CD4-positive, alpha-beta memory T cell (primary cell): Measurements from ENCODE around the gene MAP4. TPM values are rescaled to one million over a fixed set of nuclear protein-coding genes. Genes with fewer than 3 reads are reported as not detected.
"Not testable (repeated sequence)": the region's sequence is repeated elsewhere in the genome, so short reads cannot be mapped to it uniquely, and the experiment has no call there.

ENCODE experiments used
- CTCF ChIA-PET: fragments of 350-600 bp; sonication (Branson Sonifier 250); formaldehyde crosslinking; loops from one replicate; lab custom pipeline; 2021; ENCODE audit warnings: inconsistent platforms; ENCODE audit not compliant: partially characterized antibody; lab: Charles Lee
- POLR2A ChIA-PET: fragments of 350-600 bp; sonication (Branson Sonifier 250); formaldehyde crosslinking; loops from one replicate; lab custom pipeline; 2021; ENCODE audit not compliant: partially characterized antibody; lab: Charles Lee
- DNase-seq, 5 donors: peaks; one replicate each; pipeline versions ENCODE4 v3.0.0 to v3.0.0-alpha.2; 2020 to 2022; ENCODE audit warnings: mixed read lengths in 1 of 5
- H3K27ac ChIP-seq: one replicate; pipeline ENCODE4 v1.7.0; 2013; ENCODE audit warnings: low read depth, low read length
- H3K27me3 ChIP-seq: 2 replicates; pipeline ENCODE4 v1.7.0; 2013; ENCODE audit warnings: mild to moderate bottlenecking, low read length, moderate library complexity; ENCODE audit not compliant: insufficient read depth
- H3K36me3 ChIP-seq: 2 replicates; pipeline ENCODE4 v1.7.0; 2013; ENCODE audit warnings: mild to moderate bottlenecking, low read length, moderate library complexity; ENCODE audit not compliant: insufficient read depth
- H3K4me1 ChIP-seq: 2 replicates; pipeline ENCODE4 v1.7.0; 2013; ENCODE audit warnings: mild to moderate bottlenecking, low read length, moderate library complexity; ENCODE audit not compliant: insufficient read depth
- H3K4me3 ChIP-seq, 2 donors: one replicate each; pipeline ENCODE4 v1.7.0; 2013; ENCODE audit warnings: low read length in 2 of 2, mild to moderate bottlenecking in 1 of 2
- H3K9me3 ChIP-seq, 2 donors: one replicate each; pipeline ENCODE4 v1.7.0; 2013; ENCODE audit warnings: low read length in 2 of 2, control low read depth in 1 of 2; ENCODE audit not compliant: control insufficient read depth in 1 of 2
- H3K27ac Mint-ChIP-seq, 7 donors: one replicate each; pipeline ENCODE4 v1.8.0; 2020 to 2021; ENCODE audit warnings: mixed read lengths in 7 of 7, mild to moderate bottlenecking in 6 of 7, inconsistent platforms in 3 of 7, moderate library complexity in 3 of 7
- H3K27me3 Mint-ChIP-seq, 2 donors: one replicate each; pipeline ENCODE4 v1.8.0; 2020 to 2021; ENCODE audit warnings: mixed read lengths in 2 of 2
- H3K36me3 Mint-ChIP-seq, 2 donors: one replicate each; pipeline ENCODE4 v1.8.0; 2020 to 2021; ENCODE audit warnings: mixed read lengths in 2 of 2, inconsistent platforms in 1 of 2, mild to moderate bottlenecking in 1 of 2
- H3K4me1 Mint-ChIP-seq, 4 donors: one replicate each; pipeline ENCODE4 v1.8.0; 2020 to 2021; ENCODE audit warnings: mixed read lengths in 4 of 4, mild to moderate bottlenecking in 1 of 4
- H3K4me3 Mint-ChIP-seq, 8 donors: one replicate each; pipeline ENCODE4 v1.8.0; 2020 to 2021; ENCODE audit warnings: mixed read lengths in 8 of 8, mild to moderate bottlenecking in 7 of 8, moderate library complexity in 6 of 8, inconsistent platforms in 3 of 8
- H3K9me3 Mint-ChIP-seq, 8 donors: one replicate each; pipeline ENCODE4 v1.8.0; 2020 to 2021; ENCODE audit warnings: mixed read lengths in 8 of 8, mild to moderate bottlenecking in 5 of 8, inconsistent platforms in 3 of 8, moderate library complexity in 1 of 8
- intact Hi-C: fragments of 100-400 bp; cut with micrococcal nuclease; formaldehyde crosslinking; loops from one replicate; pipeline ENCODE4 v1.15.1; 2023
- polyA plus RNA-seq, 2 donors: library from polyadenylated mRNA; unstranded; fragments of 300-500 nt; fragmentation: Illumina TruSeq; gene quantifications; one replicate each; pipeline ENCODE4 v1.2.3, GENCODE V29; 2021
- total RNA-seq, 2 experiments: library from RNA; stranded (reverse); gene quantifications; one replicate each; pipeline ENCODE4 v1.2.3, GENCODE V29; 2021

MAP4 gene
- total and polyA plus RNA-seq, 4 experiments from 2014 or later, result 4.4 to 72.6 (median 67.8) TPM

- no peaks in the 10 kb centered on the region for H3K27me3 Mint-ChIP-seq
Measured at GRCh38 chr3:47846880-47847248, 169.4 kb downstream of the MAP4 start.

GRCh38 chr3:47846186-47846879 lies 169.9 kb downstream of the MAP4 start:
- Histone ChIP-seq H3K27me3 (no peaks in the 10 kb centered on the region), H3K4me1 (no peaks in the 10 kb centered on the region), H3K27ac (no peak overlapping the region), H3K9me3 (no peaks in the 10 kb centered on the region), H3K36me3 (peaks cover 90% of the 10 kb centered on the region), H3K4me3 (no peak overlapping the region)
- no peak overlapping the region for H3K27ac Mint-ChIP-seq
- no peaks in the 10 kb centered on the region for H3K27me3 Mint-ChIP-seq
- ChIA-PET POLR2A (no interaction called here), CTCF (no interaction called here)
- H3K4me3 Mint-ChIP-seq, result no peak overlapping the region
- peaks cover 41 to 82% of the 10 kb centered on the region in 2 donors for H3K36me3 Mint-ChIP-seq
- intact Hi-C loops, result no loop called here
- H3K9me3 Mint-ChIP-seq, result no peaks in the 10 kb centered on the region
- DNase-seq, result no peak
- H3K4me1 Mint-ChIP-seq, result peaks cover 0 to 4% (median 0%) of the 10 kb centered on the region in 4 donors

More at GRCh38 chr3:47846880-47847248, 169.4 kb downstream of the MAP4 start:
- H3K9me3 ChIP-seq, result no peaks in the 10 kb centered on the region
- H3K4me1 ChIP-seq, result no peaks in the 10 kb centered on the region
- DNase-seq, result no peak
- Mint-ChIP-seq H3K9me3 (no peaks in the 10 kb centered on the region), H3K36me3 (peaks cover 37 to 81% of the 10 kb centered on the region in 2 donors), H3K27ac (no peak overlapping the region), H3K4me3 (no peak overlapping the region), H3K4me1 (peaks cover 0 to 4% (median 0%) of the 10 kb centered on the region in 4 donors)
- H3K27me3 ChIP-seq, result no peaks in the 10 kb centered on the region
- H3K36me3 ChIP-seq, result peaks cover 88% of the 10 kb centered on the region
- ChIA-PET CTCF (no interaction called here), POLR2A (no interaction called here)
- intact Hi-C loops, result no loop called here
- H3K27ac ChIP-seq, result no peak overlapping the region
- H3K4me3 ChIP-seq, result no peak overlapping the region

GRCh38 chr3:47841786-47842349 lies 174.3 kb downstream of the MAP4 start:
- ChIA-PET POLR2A (no interaction called here), CTCF (interaction anchor here (2.0 kb wide), 1 partner anchor 17 kb away, joined by 14 read pairs; no protein-coding TSS in a partner anchor)
- H3K36me3 Mint-ChIP-seq, result peaks cover 43 to 78% of the 10 kb centered on the region in 2 donors
- Histone ChIP-seq H3K4me1 (no peaks in the 10 kb centered on the region), H3K36me3 (peaks cover 75% of the 10 kb centered on the region), H3K27me3 (no peaks in the 10 kb centered on the region), H3K27ac (no peak overlapping the region), H3K9me3 (no peaks in the 10 kb centered on the region), H3K4me3 (no peak overlapping the region)
- no peak overlapping the region for H3K4me3 Mint-ChIP-seq
- H3K4me1 Mint-ChIP-seq, result peaks cover 0 to 14% (median 5%) of the 10 kb centered on the region in 4 donors
- no peaks in the 10 kb centered on the region for H3K9me3 Mint-ChIP-seq
- H3K27me3 Mint-ChIP-seq, result no peaks in the 10 kb centered on the region
- DNase-seq, result no peak
- intact Hi-C loops, result no loop called here
- H3K27ac Mint-ChIP-seq, result peak overlapping the region in 5 of 7 donors; percentile 42 to 82 (median 59)

- DNase-seq, result no peak
- ChIA-PET POLR2A (no interaction called here), CTCF (interaction anchor here (0.8 to 4.7 kb wide), 5 partner anchors 13 to 313 kb away, joined by 3 to 38 read pairs (median 13); no protein-coding TSS in a partner anchor)
- Mint-ChIP-seq H3K27ac (peak overlapping the region in 2 of 7 donors; percentile 24 to 74), H3K4me3 (no peak overlapping the region), H3K4me1 (peaks cover 0 to 16% (median 5%) of the 10 kb centered on the region in 4 donors), H3K27me3 (no peaks in the 10 kb centered on the region), H3K9me3 (no peaks in the 10 kb centered on the region), H3K36me3 (peaks cover 37 to 72% of the 10 kb centered on the region in 2 donors)
- H3K27ac ChIP-seq, result no peak overlapping the region
- H3K4me3 ChIP-seq, result no peak overlapping the region
- no peaks in the 10 kb centered on the region for H3K9me3 ChIP-seq
- no peaks in the 10 kb centered on the region for H3K27me3 ChIP-seq
- intact Hi-C loops, result no loop called here
- no peaks in the 10 kb centered on the region for H3K4me1 ChIP-seq
- H3K36me3 ChIP-seq, result peaks cover 51% of the 10 kb centered on the region
Measured at GRCh38 chr3:47838503-47838902, 177.7 kb downstream of the MAP4 start.

- Histone ChIP-seq H3K27me3 (no peaks in the 10 kb centered on the region), H3K4me1 (no peaks in the 10 kb centered on the region), H3K36me3 (peaks cover 40% of the 10 kb centered on the region), H3K27ac (no peak overlapping the region), H3K4me3 (no peak overlapping the region), H3K9me3 (no peaks in the 10 kb centered on the region)
- peak overlapping the region in 4 of 7 donors; percentile 2 to 52 (median 28) for H3K27ac Mint-ChIP-seq
- CTCF ChIA-PET, result interaction anchor here (0.8 to 4.7 kb wide), 11 partner anchors 11 to 315 kb away, joined by 3 to 38 read pairs (median 4); no protein-coding TSS in a partner anchor
- intact Hi-C loops, result loop anchor here (1.0 kb wide), 1 partner anchor 153 kb away; no protein-coding TSS in a partner anchor
- peaks cover 0 to 16% (median 5%) of the 10 kb centered on the region in 4 donors for H3K4me1 Mint-ChIP-seq
- DNase-seq, result no peak
- no peak overlapping the region for H3K4me3 Mint-ChIP-seq
- no peaks in the 10 kb centered on the region for H3K9me3 Mint-ChIP-seq
- H3K36me3 Mint-ChIP-seq, result peaks cover 36 to 66% of the 10 kb centered on the region in 2 donors
- H3K27me3 Mint-ChIP-seq, result no peaks in the 10 kb centered on the region
- POLR2A ChIA-PET, result interaction anchor here (1.0 to 1.3 kb wide), 2 partner anchors 12 to 153 kb away, joined by 4 to 5 read pairs; no protein-coding TSS in a partner anchor
Measured at GRCh38 chr3:47836986-47837385, 179.2 kb downstream of the MAP4 start.

GRCh38 chr3:47829482-47829881 lies 186.7 kb downstream of the MAP4 start:
- Mint-ChIP-seq H3K27ac (peak overlapping the region in 5 of 7 donors; percentile 35 to 65 (median 57)), H3K36me3 (peaks cover 32 to 55% of the 10 kb centered on the region in 2 donors), H3K4me1 (peaks cover 16 to 43% (median 32%) of the 10 kb centered on the region in 4 donors)
- DNase-seq, H3K9me3 ChIP-seq, intact Hi-C loops, H3K4me3 Mint-ChIP-seq, H3K27me3 Mint-ChIP-seq, H3K9me3 Mint-ChIP-seq, H3K4me3 ChIP-seq, H3K27me3 ChIP-seq, H3K27ac ChIP-seq, POLR2A ChIA-PET: not testable (repeated sequence)
- CTCF ChIA-PET, result interaction anchor here (1.0 kb wide), 1 partner anchor 24 kb away, joined by 4 read pairs; no protein-coding TSS in a partner anchor
- H3K36me3 ChIP-seq, result peaks cover 37% of the 10 kb centered on the region
- H3K4me1 ChIP-seq, result peaks cover 24% of the 10 kb centered on the region

GRCh38 chr3:47825590-47825989 lies 190.6 kb downstream of the MAP4 start:
- Mint-ChIP-seq H3K4me1 (peaks cover 13 to 43% (median 34%) of the 10 kb centered on the region in 4 donors), H3K4me3 (peak overlapping the region; percentile 88 to 91 (median 90)), H3K27ac (peak overlapping the region; percentile 76 to 93 (median 90)), H3K9me3 (no peaks in the 10 kb centered on the region), H3K36me3 (peaks cover 18 to 34% of the 10 kb centered on the region in 2 donors), H3K27me3 (no peaks in the 10 kb centered on the region)
- H3K27ac ChIP-seq, result peak overlapping the region; percentile 85
- ChIA-PET CTCF (interaction anchor here (0.7 to 5.2 kb wide), 25 partner anchors 9 to 332 kb away, joined by 3 to 43 read pairs (median 7); partner anchors contain the start of gene DHX30), POLR2A (interaction anchor here (0.5 to 1.8 kb wide), 13 partner anchors 9 to 661 kb away, joined by 3 to 9 read pairs (median 4); partner anchors contain the start of genes CDC25A, SETD2 and SMARCC1)
- H3K36me3 ChIP-seq, result peaks cover 20% of the 10 kb centered on the region
- H3K9me3 ChIP-seq, result no peaks in the 10 kb centered on the region
- peaks cover 28% of the 10 kb centered on the region for H3K4me1 ChIP-seq
- no peaks in the 10 kb centered on the region for H3K27me3 ChIP-seq
- H3K4me3 ChIP-seq, result peak overlapping the region; percentile 91 to 93
- no peak for DNase-seq
- intact Hi-C loops, result loop anchor here (2.0 kb wide), 1 partner anchor 325 kb away; no protein-coding TSS in a partner anchor
